ENCODE measurements around the gene ANKFN1. TPM values are rescaled to one million over a fixed set of nuclear protein-coding genes. Genes with fewer than 3 reads are reported as not detected.

Gene ANKFN1
- total RNA-seq, 2 experiments from 2014 or later, result not detected

- CTCF ChIA-PET, result no interaction called here
- POLR2A ChIA-PET, result no interaction called here
Observed at GRCh38 chr17:56142325-56142724, 10.9 kb upstream of the ANKFN1 start.

- POLR2A ChIA-PET, result no interaction called here
- CTCF ChIA-PET, result no interaction called here
Observed at GRCh38 chr17:56142781-56143180, 10.5 kb upstream of the ANKFN1 start.

- ChIA-PET POLR2A (no interaction called here), CTCF (no interaction called here)
Observed at GRCh38 chr17:56144223-56144622, 9.1 kb upstream of the ANKFN1 start.

- ChIA-PET CTCF (no interaction called here), POLR2A (no interaction called here)
Observed at GRCh38 chr17:56146534-56146933, 6.7 kb upstream of the ANKFN1 start.

- ChIA-PET POLR2A (no interaction called here), CTCF (no interaction called here)
Observed at GRCh38 chr17:56148333-56148732, 4.9 kb upstream of the ANKFN1 start.

- POLR2A ChIA-PET, result no interaction called here
- CTCF ChIA-PET, result interaction anchor here (0.6 kb wide), 1 partner anchor 8 kb away, joined by 3 read pairs; no protein-coding TSS in a partner anchor
Observed at GRCh38 chr17:56149266-56150036, 3.8 kb upstream of the ANKFN1 start.

GRCh38 chr17:56150649-56151048 lies 2.6 kb upstream of the ANKFN1 start:
- ChIA-PET POLR2A (no interaction called here), CTCF (no interaction called here)

GRCh38 chr17:56157845-56158244 lies 4.6 kb downstream of the ANKFN1 start:
- CTCF ChIA-PET, result no interaction called here
- POLR2A ChIA-PET, result no interaction called here

GRCh38 chr17:56158344-56158743 lies 5.1 kb downstream of the ANKFN1 start:
- POLR2A ChIA-PET, result no interaction called here
- CTCF ChIA-PET, result no interaction called here

- POLR2A ChIA-PET, result no interaction called here
Observed at GRCh38 chr17:56158915-56159825, 5.9 kb downstream of the ANKFN1 start.

GRCh38 chr17:56159826-56160380 lies 6.6 kb downstream of the ANKFN1 start:
- POLR2A ChIA-PET, result no interaction called here
- CTCF ChIA-PET, result no interaction called here

More at GRCh38 chr17:56158915-56159825, 5.9 kb downstream of the ANKFN1 start:
- CTCF ChIA-PET, result no interaction called here

- POLR2A ChIA-PET, result no interaction called here
- CTCF ChIA-PET, result no interaction called here
Observed at GRCh38 chr17:56160422-56160821, 7.1 kb downstream of the ANKFN1 start.

- ChIA-PET CTCF (no interaction called here), POLR2A (no interaction called here)
Observed at GRCh38 chr17:56165072-56165641, 11.9 kb downstream of the ANKFN1 start.

GRCh38 chr17:56167491-56167890 lies 14.2 kb downstream of the ANKFN1 start:
- POLR2A ChIA-PET, result no interaction called here
- CTCF ChIA-PET, result no interaction called here

GRCh38 chr17:56169621-56170020 lies 16.3 kb downstream of the ANKFN1 start:
- POLR2A ChIA-PET, result no interaction called here
- CTCF ChIA-PET, result no interaction called here

- ChIA-PET CTCF (no interaction called here), POLR2A (no interaction called here)
Observed at GRCh38 chr17:56171186-56171959, 18.1 kb downstream of the ANKFN1 start.

- POLR2A ChIA-PET, result no interaction called here
Observed at GRCh38 chr17:56172517-56172982, 19.3 kb downstream of the ANKFN1 start.

GRCh38 chr17:56173026-56173425 lies 19.8 kb downstream of the ANKFN1 start:
- POLR2A ChIA-PET, result no interaction called here
- CTCF ChIA-PET, result no interaction called here

More at GRCh38 chr17:56172517-56172982, 19.3 kb downstream of the ANKFN1 start:
- CTCF ChIA-PET, result no interaction called here

GRCh38 chr17:56173958-56174835 lies 20.9 kb downstream of the ANKFN1 start:
- POLR2A ChIA-PET, result no interaction called here
- CTCF ChIA-PET, result no interaction called here
